Panc1 (cell line): ENCODE measurements around the gene CENPB.
"Not testable (repeated sequence)": the region's sequence is repeated elsewhere in the genome, so short reads cannot be mapped to it uniquely, and the experiment has no call there.

Experiments used
- CTCF ChIP-seq: fragments of 450-650 bp; IDR thresholded peaks from 2 replicates; pipeline ENCODE4 v1.5.1; 2017; ENCODE audit warnings: mild to moderate bottlenecking
- POLR2AphosphoS5 ChIP-seq: IDR thresholded peaks from 2 replicates; pipeline ENCODE4 v1.6.1; 2012; ENCODE audit warnings: mild to moderate bottlenecking, low read depth, low read length, moderate library complexity
- REST ChIP-seq, 2 experiments: IDR thresholded peaks; 2 replicates each; pipeline ENCODE4 v1.6.1; 2011 to 2012; ENCODE audit warnings: low read depth in 2 of 2, control low read depth in 1 of 2, low read length in 1 of 2, mild to moderate bottlenecking in 1 of 2, moderate library complexity in 1 of 2; ENCODE audit not compliant: insufficient read depth in 1 of 2
- SIN3A ChIP-seq: IDR thresholded peaks from 2 replicates; pipeline ENCODE4 v1.6.1; 2012; ENCODE audit warnings: low read depth, mild to moderate bottlenecking, low read length, moderate library complexity, borderline replicate concordance; ENCODE audit not compliant: insufficient read depth
- TCF7L2 ChIP-seq: IDR thresholded peaks from 2 replicates; pipeline ENCODE4 v1.6.1; 2011; ENCODE audit warnings: mild to moderate bottlenecking, low read depth, low read length, inconsistent platforms

GRCh38 chr20:3789201-3789600 is 2.7 kb upstream of the CENPB start:
- TF ChIP-seq CTCF; POLR2AphosphoS5; SIN3A; REST (IDR thresholded peaks at IDR 0.05; ENCODE audit: insufficient read depth in 1 of 2, low read depth in 2 of 2, low read length in 1 of 2); TCF7L2: not testable (repeated sequence)
